HL-60 (cell line): Measurements from ENCODE around the gene HMGA1.

Source experiments
- DNase-seq, 2 experiments: peaks; one replicate each; pipeline ENCODE4 v3.0.0-alpha.2; 2010 to 2020; ENCODE audit warnings: low read depth in 1 of 2, low spot score in 1 of 2
- H3K27ac ChIP-seq: fragments of 250-450 bp; sonication (Bioruptor Pico); replicated peaks from 2 replicates; pipeline ENCODE4 v1.5.1; 2020; ENCODE audit warnings: mild to moderate bottlenecking, moderate library complexity
- H3K27me3 ChIP-seq: fragments of 250-450 bp; sonication (Bioruptor Pico); 2 replicates; pipeline ENCODE4 v1.5.1; 2021; ENCODE audit warnings: mild to moderate bottlenecking, moderate library complexity; ENCODE audit not compliant: insufficient read depth, poor library complexity, severe bottlenecking
- H3K4me3 ChIP-seq: replicated peaks from 2 replicates; pipeline ENCODE4 v1.5.1; 2011; ENCODE audit warnings: mild to moderate bottlenecking, control low read depth, low read length; ENCODE audit not compliant: insufficient read depth
- CTCF ChIP-seq: IDR thresholded peaks from one replicate; pipeline ENCODE4 v1.5.1; 2011; ENCODE audit warnings: low read length, control low read depth, inconsistent platforms; ENCODE audit not compliant: insufficient read depth
- GABPA ChIP-seq: IDR thresholded peaks from 2 replicates; pipeline ENCODE4 v1.6.1; 2012; ENCODE audit warnings: low read depth
- POLR2AphosphoS5 ChIP-seq: IDR thresholded peaks from 2 replicates; pipeline ENCODE4 v1.6.1; 2012; ENCODE audit warnings: low read depth
- REST ChIP-seq: IDR thresholded peaks from 2 replicates; pipeline ENCODE4 v1.6.1; 2012; ENCODE audit warnings: low read depth; ENCODE audit not compliant: insufficient replicate concordance
- SPI1 ChIP-seq: IDR thresholded peaks from 2 replicates; pipeline ENCODE4 v1.6.1; 2012; ENCODE audit warnings: low read depth, mild to moderate bottlenecking, borderline replicate concordance

Gene HMGA1

GRCh38 chr6:34194772-34195171 is 41.9 kb upstream of the HMGA1 start:
- Histone ChIP-seq H3K27ac (no peak overlapping the region), H3K4me3 (no peak overlapping the region), H3K27me3 (no peaks in the 10 kb centered on the region)
- DNase-seq, result no peak
- TF ChIP-seq GABPA, result no peak
- TF ChIP-seq CTCF, result no peak
- no peak for TF ChIP-seq POLR2AphosphoS5

- no peak for DNase-seq
- Histone ChIP-seq H3K4me3 (no peak overlapping the region), H3K27ac (no peak overlapping the region), H3K27me3 (no peaks in the 10 kb centered on the region)
- TF ChIP-seq SPI1, result no peak
Measured at GRCh38 chr6:34195726-34196115, 41.0 kb upstream of the HMGA1 start.

- Histone ChIP-seq H3K27ac (peak overlapping the region; percentile 30; the same call in 1 of the 2 replicates), H3K27me3 (no peaks in the 10 kb centered on the region), H3K4me3 (peak overlapping the region; percentile 48)
- TF ChIP-seq SPI1 (no peak), REST (peak; percentile 21), CTCF (peak; percentile 85), POLR2AphosphoS5 (peak; percentile 57; the same call in 1 of the 2 replicates), GABPA (no peak)
- DNase-seq, result peak; percentile 83 to 84
Measured at GRCh38 chr6:34196116-34196832, 40.4 kb upstream of the HMGA1 start.

GRCh38 chr6:34196833-34197195 is 39.9 kb upstream of the HMGA1 start:
- DNase-seq, result no peak
- Histone ChIP-seq H3K4me3 (peak overlapping the region; percentile 48), H3K27me3 (no peaks in the 10 kb centered on the region), H3K27ac (no peak overlapping the region)
- no peak for TF ChIP-seq SPI1
- TF ChIP-seq GABPA, result no peak
- no peak for TF ChIP-seq POLR2AphosphoS5
- TF ChIP-seq REST, result no peak
- TF ChIP-seq CTCF, result no peak
